ENCODE data around the gene NCOR2. TPM values are rescaled to one million over a fixed set of nuclear protein-coding genes. Genes with fewer than 3 reads are reported as not detected.

Gene NCOR2
- total RNA-seq, 1 experiment from 2014 or later = 326 TPM

- POLR2A ChIA-PET = no interaction called here
- DNase-seq (ENCODE audit: low spot score) (no peak), ATAC-seq (no peak)
- H3K4me1 Mint-ChIP-seq = 0 out of 2 replicates have a peak, but pooled peaks cover 5% of the 10 kb centered on the region
- H3K36me3 Mint-ChIP-seq = peaks cover 5% of the 10 kb centered on the region
- CTCF ChIA-PET = no interaction called here
- no peaks in the 10 kb centered on the region; the same call in 1 of the 2 replicates for H3K27me3 Mint-ChIP-seq (ENCODE audit: low read depth)
- H3K27ac Mint-ChIP-seq = no peak overlapping the region
- H3K4me3 Mint-ChIP-seq = no peak overlapping the region
- H3K9me3 Mint-ChIP-seq = peaks cover 13% of the 10 kb centered on the region
- TF ChIP-seq RELA (CRISPR knock-in tag; IDR thresholded peaks at IDR 0.05; ENCODE audit: borderline replicate concordance) = no peak
- TF ChIP-seq ZNF138 (CRISPR knock-in tag; conservative IDR thresholded peaks at IDR 0.05) = no peak
- no peak for TF ChIP-seq ZBTB43 (CRISPR knock-in tag; IDR thresholded peaks at IDR 0.05)
- TF ChIP-seq ATF6 (CRISPR knock-in tag; IDR thresholded peaks at IDR 0.05) = no peak
- TF ChIP-seq KAT7 (CRISPR knock-in tag; IDR thresholded peaks at IDR 0.05; ENCODE audit: borderline replicate concordance) = no peak
- no peak for TF ChIP-seq NFATC4 (CRISPR knock-in tag; IDR thresholded peaks at IDR 0.05)
- TF ChIP-seq NR2C2 (CRISPR knock-in tag; IDR thresholded peaks at IDR 0.05) = no peak
- no peak for TF ChIP-seq PRDM15 (CRISPR knock-in tag; IDR thresholded peaks at IDR 0.05)
- TF ChIP-seq E2F4 (CRISPR knock-in tag; IDR thresholded peaks at IDR 0.05; ENCODE audit: borderline replicate concordance, low read depth) = no peak
- TF ChIP-seq AR (CRISPR knock-in tag; IDR thresholded peaks at IDR 0.05) = no peak
- TF ChIP-seq STAT6 (CRISPR knock-in tag; conservative IDR thresholded peaks at IDR 0.05; ENCODE audit: low read depth) = no peak
- TF ChIP-seq GRHL2 (CRISPR knock-in tag; IDR thresholded peaks at IDR 0.05; ENCODE audit: insufficient replicate concordance, severe bottlenecking) = no peak
- TF ChIP-seq ESRRA (CRISPR knock-in tag; IDR thresholded peaks at IDR 0.05; ENCODE audit: borderline replicate concordance) = no peak
- no peak for TF ChIP-seq CTCF (IDR thresholded peaks at IDR 0.05)
- TF ChIP-seq JAZF1 (CRISPR knock-in tag; IDR thresholded peaks at IDR 0.05) = no peak
- no peak for TF ChIP-seq FOXJ3 (CRISPR knock-in tag; IDR thresholded peaks at IDR 0.05; ENCODE audit: borderline replicate concordance)
- TF ChIP-seq HMGA2 (CRISPR knock-in tag; IDR thresholded peaks at IDR 0.05) = no peak
- no peak for TF ChIP-seq MYBL2 (CRISPR knock-in tag; IDR thresholded peaks at IDR 0.05)
Measured at GRCh38 chr12:124593176-124593575, 25.8 kb upstream of the NCOR2 start.

All from WTC11 (cell line).